ENCODE measurements around the gene RGS11. TPM values are rescaled to one million over a fixed set of nuclear protein-coding genes. Genes with fewer than 3 reads are reported as not detected.

The RGS11 gene
- polyA plus RNA-seq, 1 donor (not counting 4 experiments of a cell fraction or from before 2014, with no cell fraction given) = not detected

GRCh38 chr16:252366-253337 lies 23.1 kb downstream of the RGS11 start:
- DNase-seq (ENCODE audit: low read depth, low spot score) (no peak), FAIRE-seq (no peak)
- Histone ChIP-seq H4K20me1 (ENCODE audit: control insufficient read depth, extremely low read depth, insufficient read depth, low read length) (no peaks in the 10 kb centered on the region), H3K4me3 (ENCODE audit: control insufficient read depth in 2 of 3, extremely low read depth in 1 of 3, insufficient read depth in 2 of 3, low read depth in 1 of 3, low read length in 3 of 3) (no peak overlapping the region), H2AFZ (ENCODE audit: control insufficient read depth, low read length) (no peak overlapping the region), H3K9me1 (ENCODE audit: control insufficient read depth, extremely low read depth, insufficient read depth, low read length) (no peaks in the 10 kb centered on the region), H3K9ac (ENCODE audit: control insufficient read depth, extremely low read depth, insufficient read depth, low read length) (no peak overlapping the region), H3K9me3 (ENCODE audit: control insufficient read depth, low read depth, low read length) (no peaks in the 10 kb centered on the region), H3K79me2 (ENCODE audit: control insufficient read depth, insufficient read depth, low read length) (no peaks in the 10 kb centered on the region), H3K4me1 (ENCODE audit: control insufficient read depth, extremely low read depth, insufficient read depth, low read length) (no peaks in the 10 kb centered on the region), H3K27ac (ENCODE audit: control insufficient read depth, insufficient read depth, low read length) (no peak overlapping the region), H3K4me2 (ENCODE audit: control insufficient read depth, extremely low read depth, insufficient read depth, low read depth, low read length) (no peak overlapping the region), H3K36me3 (ENCODE audit: control insufficient read depth in 2 of 2, extremely low read depth in 1 of 2, insufficient read depth in 2 of 2, low read length in 2 of 2) (peaks cover 0 to 10% of the 10 kb centered on the region in 2 experiments), H3K27me3 (ENCODE audit: control insufficient read depth, extremely low read depth, insufficient read depth, low read length) (no peaks in the 10 kb centered on the region)
- dilution Hi-C loops (cut with MboI; ENCODE audit: extremely low pct_ligation_motif_present, low sequenced_read_pairs) = no loop called here
- TF ChIP-seq, protein P1, sequence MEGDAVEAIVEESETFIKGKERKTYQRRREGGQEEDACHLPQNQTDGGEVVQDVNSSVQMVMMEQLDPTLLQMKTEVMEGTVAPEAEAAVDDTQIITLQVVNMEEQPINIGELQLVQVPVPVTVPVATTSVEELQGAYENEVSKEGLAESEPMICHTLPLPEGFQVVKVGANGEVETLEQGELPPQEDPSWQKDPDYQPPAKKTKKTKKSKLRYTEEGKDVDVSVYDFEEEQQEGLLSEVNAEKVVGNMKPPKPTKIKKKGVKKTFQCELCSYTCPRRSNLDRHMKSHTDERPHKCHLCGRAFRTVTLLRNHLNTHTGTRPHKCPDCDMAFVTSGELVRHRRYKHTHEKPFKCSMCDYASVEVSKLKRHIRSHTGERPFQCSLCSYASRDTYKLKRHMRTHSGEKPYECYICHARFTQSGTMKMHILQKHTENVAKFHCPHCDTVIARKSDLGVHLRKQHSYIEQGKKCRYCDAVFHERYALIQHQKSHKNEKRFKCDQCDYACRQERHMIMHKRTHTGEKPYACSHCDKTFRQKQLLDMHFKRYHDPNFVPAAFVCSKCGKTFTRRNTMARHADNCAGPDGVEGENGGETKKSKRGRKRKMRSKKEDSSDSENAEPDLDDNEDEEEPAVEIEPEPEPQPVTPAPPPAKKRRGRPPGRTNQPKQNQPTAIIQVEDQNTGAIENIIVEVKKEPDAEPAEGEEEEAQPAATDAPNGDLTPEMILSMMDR (optimal IDR thresholded peaks at IDR 0.05 in 1 of 3, IDR thresholded peaks at IDR 0.05 in 1 of 3, conservative IDR thresholded peaks at IDR 0.05 in 1 of 3; ENCODE audit: extremely low read depth in 1 of 3, insufficient read depth in 2 of 3, low read length in 3 of 3) = no peak
- TF ChIP-seq EZH2 (IDR thresholded peaks at IDR 0.05; ENCODE audit: low read length) = no peak

- H3K27ac ChIP-seq (ENCODE audit: control insufficient read depth, insufficient read depth, low read length) = no peak overlapping the region
- H4K20me1 ChIP-seq (ENCODE audit: control insufficient read depth, extremely low read depth, insufficient read depth, low read length) = no peaks in the 10 kb centered on the region
- no peaks in the 10 kb centered on the region for H3K9me1 ChIP-seq (ENCODE audit: control insufficient read depth, extremely low read depth, insufficient read depth, low read length)
- H3K4me3 ChIP-seq (ENCODE audit: control insufficient read depth in 2 of 3, extremely low read depth in 1 of 3, insufficient read depth in 2 of 3, low read depth in 1 of 3, low read length in 3 of 3) = no peak overlapping the region
- no peaks in the 10 kb centered on the region for H3K9me3 ChIP-seq (ENCODE audit: control insufficient read depth, low read depth, low read length)
- H3K79me2 ChIP-seq (ENCODE audit: control insufficient read depth, insufficient read depth, low read length) = no peaks in the 10 kb centered on the region
- H3K4me1 ChIP-seq (ENCODE audit: control insufficient read depth, extremely low read depth, insufficient read depth, low read length) = no peaks in the 10 kb centered on the region
- FAIRE-seq (no peak), DNase-seq (ENCODE audit: low read depth, low spot score) (no peak)
- peaks cover 0 to 8% of the 10 kb centered on the region in 2 experiments for H3K36me3 ChIP-seq (ENCODE audit: control insufficient read depth in 2 of 2, extremely low read depth in 1 of 2, insufficient read depth in 2 of 2, low read length in 2 of 2)
- TF ChIP-seq, protein P1 (optimal IDR thresholded peaks at IDR 0.05 in 1 of 3, IDR thresholded peaks at IDR 0.05 in 1 of 3, conservative IDR thresholded peaks at IDR 0.05 in 1 of 3; ENCODE audit: extremely low read depth in 1 of 3, insufficient read depth in 2 of 3, low read length in 3 of 3) = no peak
- no peak for TF ChIP-seq EZH2 (IDR thresholded peaks at IDR 0.05; ENCODE audit: low read length)
- no peaks in the 10 kb centered on the region for H3K27me3 ChIP-seq (ENCODE audit: control insufficient read depth, extremely low read depth, insufficient read depth, low read length)
- dilution Hi-C loops (cut with MboI; ENCODE audit: extremely low pct_ligation_motif_present, low sequenced_read_pairs) = no loop called here
- no peak overlapping the region for H2AFZ ChIP-seq (ENCODE audit: control insufficient read depth, low read length)
- no peak overlapping the region for H3K4me2 ChIP-seq (ENCODE audit: control insufficient read depth, extremely low read depth, insufficient read depth, low read depth, low read length)
- no peak overlapping the region for H3K9ac ChIP-seq (ENCODE audit: control insufficient read depth, extremely low read depth, insufficient read depth, low read length)
Observed at GRCh38 chr16:249431-249830, 26.3 kb downstream of the RGS11 start.
